GM06990 (cell line): ENCODE data around the gene SELP.
A peak's percentile ranks its signal among the peaks of the same experiment; 100 is the strongest.

Experiments used
- DNase-seq: peaks from one replicate; pipeline ENCODE4 v3.0.0-alpha.2; 2011; ENCODE audit not compliant: insufficient read length; ENCODE audit errors: extremely low read depth
- H3K27me3 ChIP-seq: replicated peaks from 2 replicates; pipeline ENCODE4 v1.6.0; 2011; ENCODE audit warnings: low read length; ENCODE audit not compliant: control insufficient read depth, insufficient read depth
- H3K36me3 ChIP-seq: 2 replicates; pipeline ENCODE4 v1.5.1; 2011; ENCODE audit warnings: low read length; ENCODE audit not compliant: control insufficient read depth, insufficient read depth
- H3K4me3 ChIP-seq: replicated peaks from 2 replicates; pipeline ENCODE4 v1.5.1; 2011; ENCODE audit warnings: low read depth, mild to moderate bottlenecking, control low read depth, low read length
- CTCF ChIP-seq: IDR thresholded peaks from 2 replicates; pipeline ENCODE4 v1.5.1; 2011; ENCODE audit warnings: low read length, control low read depth, mild to moderate bottlenecking, inconsistent platforms; ENCODE audit not compliant: insufficient read depth, poor library complexity, severe bottlenecking

SELP gene

GRCh38 chr1:169590932-169591331, 39.0 kb downstream of the SELP start:
- H3K27me3 ChIP-seq = no peaks in the 10 kb centered on the region
- DNase-seq = no peak
- no peak overlapping the region for H3K4me3 ChIP-seq
- H3K36me3 ChIP-seq = no peaks in the 10 kb centered on the region
- TF ChIP-seq CTCF = no peak

- no peak for TF ChIP-seq CTCF
- H3K4me3 ChIP-seq = no peak overlapping the region
- H3K36me3 ChIP-seq = no peaks in the 10 kb centered on the region
Measured at GRCh38 chr1:169588785-169589485, 41.0 kb downstream of the SELP start.

DNA sequence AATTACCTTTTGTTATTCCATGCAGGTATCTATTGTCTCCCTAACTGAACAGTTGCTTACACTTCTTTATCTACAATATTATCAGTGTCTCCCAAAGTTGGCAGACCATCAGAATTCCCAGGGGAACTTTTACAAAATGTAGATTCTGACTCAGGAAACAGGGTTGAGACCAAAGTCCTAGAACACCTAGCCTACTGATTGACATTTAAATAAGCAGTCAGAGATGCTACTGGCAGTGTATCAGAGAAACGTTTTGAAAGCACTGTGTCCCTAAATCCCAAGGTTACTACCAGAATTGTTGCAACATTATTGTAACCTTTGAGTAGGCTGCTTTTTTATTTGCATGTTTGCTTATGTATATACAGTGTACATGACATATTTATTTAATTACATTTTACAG, 41.8 kb downstream of the SELP start:
- Histone ChIP-seq H3K4me3 (no peak overlapping the region), H3K36me3 (no peaks in the 10 kb centered on the region), H3K27me3 (no peaks in the 10 kb centered on the region)
- TF ChIP-seq CTCF = no peak
- no peak for DNase-seq

More at GRCh38 chr1:169588785-169589485, 41.0 kb downstream of the SELP start:
- H3K27me3 ChIP-seq = no peaks in the 10 kb centered on the region
- DNase-seq = no peak

- Histone ChIP-seq H3K36me3 (no peaks in the 10 kb centered on the region), H3K27me3 (no peaks in the 10 kb centered on the region), H3K4me3 (peak within 1 kb of the TSS; percentile 61)
- peak; percentile 54 for DNase-seq
- TF ChIP-seq CTCF = peak; percentile 77
Measured at GRCh38 chr1:169586395-169587255, 43.3 kb downstream of the SELP start, which contains the start of gene F5. F5 (minus strand) TSS chr1:169586481; CDS start chr1:169586386, 95 bp downstream.

GRCh38 chr1:169586067-169586394, 43.9 kb downstream of the SELP start:
- Histone ChIP-seq H3K4me3 (peak overlapping the region; percentile 61), H3K36me3 (no peaks in the 10 kb centered on the region), H3K27me3 (no peaks in the 10 kb centered on the region)
- no peak for DNase-seq
- no peak for TF ChIP-seq CTCF
